ENCODE data around the gene SEM1.
"Not testable (repeated sequence)": the region's sequence is repeated elsewhere in the genome, so short reads cannot be mapped to it uniquely, and the experiment has no call there.

The SEM1 gene

DNA sequence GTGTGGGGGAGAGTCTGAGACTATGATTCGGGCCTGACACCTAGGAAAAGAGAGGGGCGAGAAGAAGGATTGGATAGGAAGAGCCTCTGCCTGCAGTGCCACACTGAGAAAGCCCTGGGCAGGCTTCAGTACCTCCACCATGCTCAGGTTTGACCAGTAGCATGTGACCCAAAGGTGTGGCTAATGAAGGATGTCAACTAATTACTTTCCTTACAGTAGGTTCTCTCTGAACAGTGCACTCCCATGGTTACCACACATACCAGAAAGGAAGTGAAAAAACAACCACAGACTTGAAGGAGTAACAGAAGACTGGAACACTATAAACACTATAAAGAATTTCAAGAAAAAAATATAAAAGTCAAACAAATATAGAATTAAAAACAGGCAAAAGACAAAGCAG lies 46.2 kb downstream of the SEM1 start:
- H3K4me3 ChIP-seq (ENCODE audit: low read length) = no peak overlapping the region
- TF ChIP-seq ZNF274 (IDR thresholded peaks at IDR 0.05; ENCODE audit: low read depth, low read length) = no peak

GRCh38 chr7:96662151-96662550 lies 47.5 kb downstream of the SEM1 start:
- not testable (repeated sequence) for H3K4me3 ChIP-seq (ENCODE audit: low read length)

- no peak overlapping the region for H3K4me3 ChIP-seq (ENCODE audit: low read length)
- no peak for TF ChIP-seq ZNF274 (IDR thresholded peaks at IDR 0.05; ENCODE audit: low read depth, low read length)
Observed at GRCh38 chr7:96658022-96658412, 51.6 kb downstream of the SEM1 start.

DNA sequence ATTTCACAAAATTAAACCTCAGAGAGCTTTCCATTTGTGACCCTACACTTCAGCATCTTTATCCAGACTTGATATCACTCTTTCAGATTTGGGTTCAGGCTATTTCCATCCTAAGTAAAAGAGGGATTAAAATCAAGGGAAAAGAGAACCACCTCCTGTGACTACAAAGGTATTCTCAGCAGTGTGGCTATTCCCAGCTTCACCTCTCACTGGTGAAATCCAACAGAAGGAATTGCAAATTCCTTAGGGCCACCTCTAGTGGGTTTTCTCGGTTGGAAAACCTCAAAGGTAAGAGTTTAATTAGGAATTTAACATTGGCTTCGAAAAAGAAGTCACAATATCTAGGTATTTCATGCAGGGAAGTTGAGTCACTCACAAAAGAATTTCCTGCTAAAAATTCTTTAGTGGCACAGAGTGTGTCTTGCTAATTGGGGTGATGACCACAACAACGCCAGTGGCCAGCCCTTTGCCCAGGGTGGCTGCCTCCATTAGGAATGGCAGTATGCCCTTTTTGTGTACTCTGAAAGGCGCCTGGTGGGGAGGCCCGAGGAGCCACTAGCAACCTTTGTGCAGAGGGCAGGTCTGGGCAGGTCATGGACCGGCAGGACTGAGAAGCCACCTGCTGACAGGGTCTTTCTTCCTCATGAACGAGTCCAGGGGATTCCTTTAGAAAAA lies 52.2 kb downstream of the SEM1 start:
- H3K4me3 ChIP-seq (ENCODE audit: low read length) = no peak overlapping the region
- TF ChIP-seq ZNF274 (IDR thresholded peaks at IDR 0.05; ENCODE audit: low read depth, low read length) = no peak

- H3K4me3 ChIP-seq (ENCODE audit: low read length) = no peak overlapping the region
- TF ChIP-seq ZNF274 (IDR thresholded peaks at IDR 0.05; ENCODE audit: low read depth, low read length) = no peak
Observed at GRCh38 chr7:96655956-96656355, 53.7 kb downstream of the SEM1 start.

DNA sequence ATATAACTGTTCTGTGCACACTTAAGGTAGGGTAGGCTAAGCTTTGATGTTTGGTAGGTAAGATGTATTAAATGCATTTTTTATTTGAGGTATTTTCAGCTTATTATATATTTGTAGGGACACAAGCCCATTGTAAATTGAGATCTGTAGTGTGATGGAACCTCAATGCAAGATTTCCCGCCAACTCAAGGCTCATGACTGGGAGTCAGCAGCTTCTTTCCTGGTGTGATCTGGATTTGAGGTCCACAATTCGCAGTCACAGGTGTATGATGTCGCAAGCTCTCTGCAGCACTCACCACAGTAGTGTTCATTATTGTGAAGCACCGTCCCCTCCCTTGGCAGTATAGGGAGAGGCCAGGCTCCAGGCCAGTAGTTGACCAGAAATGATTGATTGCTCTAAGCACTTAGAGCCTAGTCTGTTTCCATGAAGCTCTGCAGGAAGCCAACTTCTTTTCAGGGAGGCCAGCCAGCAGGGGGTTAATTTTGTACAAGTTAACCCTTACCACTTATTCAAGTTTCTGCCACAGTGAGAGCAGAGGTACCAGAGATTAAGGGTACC lies 54.9 kb downstream of the SEM1 start:
- no peak for TF ChIP-seq ZNF274 (IDR thresholded peaks at IDR 0.05; ENCODE audit: low read depth, low read length)
- no peak overlapping the region for H3K4me3 ChIP-seq (ENCODE audit: low read length)

DNA sequence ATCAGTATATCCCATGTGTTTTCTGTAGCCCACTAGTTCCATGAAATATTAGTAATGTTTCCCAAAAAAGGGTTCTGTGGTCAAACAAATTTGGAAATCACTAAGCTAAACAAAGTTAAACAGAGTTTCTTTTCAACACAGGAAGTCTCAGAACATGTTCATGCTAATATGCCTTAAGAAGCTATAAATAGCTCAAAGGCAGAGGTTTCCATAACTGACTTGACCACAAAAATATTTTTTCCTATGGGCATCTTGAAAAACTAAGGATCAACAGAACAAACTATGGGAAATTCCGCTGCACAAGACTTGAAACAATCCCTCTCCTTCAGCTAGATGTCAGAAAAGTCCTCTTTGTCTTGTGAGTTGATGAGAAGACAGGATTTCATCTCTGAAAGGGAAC lies 59.7 kb downstream of the SEM1 start:
- TF ChIP-seq ZNF274 (IDR thresholded peaks at IDR 0.05; ENCODE audit: low read depth, low read length) = no peak

GRCh38 chr7:96648784-96649183 lies 60.9 kb downstream of the SEM1 start:
- H3K4me3 ChIP-seq (ENCODE audit: low read length) = no peak overlapping the region
- no peak for TF ChIP-seq ZNF274 (IDR thresholded peaks at IDR 0.05; ENCODE audit: low read depth, low read length)

More for the DNA sequence above, 59.7 kb downstream of the SEM1 start:
- no peak overlapping the region for H3K4me3 ChIP-seq (ENCODE audit: low read length)

GRCh38 chr7:96647733-96648132 lies 61.9 kb downstream of the SEM1 start:
- no peak for TF ChIP-seq ZNF274 (IDR thresholded peaks at IDR 0.05; ENCODE audit: low read depth, low read length)

DNA sequence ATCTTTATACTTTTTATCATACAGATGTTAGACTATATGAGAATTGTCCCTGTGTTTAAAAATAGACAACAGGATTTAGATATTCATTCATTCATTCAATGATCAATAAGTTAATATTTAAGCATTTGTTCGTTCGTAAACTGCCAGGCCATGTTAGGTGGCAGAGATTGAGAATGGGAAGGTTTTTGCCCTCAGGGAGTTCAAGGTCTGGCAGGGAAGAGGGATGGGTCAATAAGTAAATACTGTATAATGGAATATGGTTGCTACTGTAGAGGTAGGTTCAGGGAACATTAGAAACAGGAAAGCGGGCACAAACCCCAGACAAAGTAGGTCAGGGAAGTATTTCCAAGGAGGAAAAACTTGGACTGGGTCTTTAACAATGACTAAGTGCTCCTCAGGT lies 64.6 kb downstream of the SEM1 start:
- no peak for TF ChIP-seq ZNF274 (IDR thresholded peaks at IDR 0.05; ENCODE audit: low read depth, low read length)
- H3K4me3 ChIP-seq (ENCODE audit: low read length) = no peak overlapping the region

More at GRCh38 chr7:96647733-96648132, 61.9 kb downstream of the SEM1 start:
- H3K4me3 ChIP-seq (ENCODE audit: low read length) = no peak overlapping the region

DNA sequence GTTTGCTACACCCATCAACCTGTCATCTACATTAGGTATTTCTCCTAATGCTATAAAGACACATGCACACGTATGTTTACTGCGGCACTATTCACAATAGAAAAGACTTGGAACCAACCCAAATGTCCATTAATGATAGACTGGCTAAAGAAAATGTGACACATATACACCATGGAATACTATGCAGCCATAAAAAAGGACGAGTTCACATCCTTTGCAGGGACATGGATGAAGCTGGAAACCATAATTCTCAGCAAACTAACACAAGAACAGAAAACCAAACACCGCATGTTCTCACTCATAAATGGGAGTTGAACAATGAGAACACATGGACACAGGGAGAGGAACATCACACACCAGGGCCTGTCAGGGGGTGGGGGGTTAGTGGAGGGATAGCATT lies 66.2 kb downstream of the SEM1 start:
- H3K4me3 ChIP-seq (ENCODE audit: low read length) = not testable (repeated sequence)

- H3K4me3 ChIP-seq (ENCODE audit: low read length) = no peak overlapping the region
- TF ChIP-seq ZNF274 (IDR thresholded peaks at IDR 0.05; ENCODE audit: low read depth, low read length) = no peak
Observed at GRCh38 chr7:96640054-96640453, 69.6 kb downstream of the SEM1 start.
